Endodermal cell (in vitro differentiated cells): Measurements from ENCODE around the gene KIRREL3. TPM values are rescaled to one million over a fixed set of nuclear protein-coding genes. Genes with fewer than 3 reads are reported as not detected.

Source experiments
- DNase-seq: peaks from one replicate; pipeline ENCODE4 v3.0.0-alpha.2; 2017
- H3K27ac ChIP-seq: 2 replicates; pipeline ENCODE4 v1.5.1; 2013; ENCODE audit warnings: mild to moderate bottlenecking, low read depth, low read length, moderate library complexity
- H3K27me3 ChIP-seq: 2 replicates; pipeline ENCODE4 v1.6.1; 2013; ENCODE audit warnings: mild to moderate bottlenecking, low read length, moderate library complexity; ENCODE audit not compliant: insufficient read depth, control insufficient read depth, poor library complexity, severe bottlenecking
- H3K36me3 ChIP-seq: 2 replicates; pipeline ENCODE4 v1.7.0; 2013; ENCODE audit warnings: mild to moderate bottlenecking, low read length, moderate library complexity; ENCODE audit not compliant: control insufficient read depth, insufficient read depth
- H3K4me1 ChIP-seq: one replicate; pipeline ENCODE4 v1.7.0; 2013; ENCODE audit warnings: low read length; ENCODE audit not compliant: control insufficient read depth, insufficient read depth
- H3K4me3 ChIP-seq: 2 replicates; pipeline ENCODE4 v1.5.1; 2013; ENCODE audit warnings: mild to moderate bottlenecking, low read length, moderate library complexity
- H3K9ac ChIP-seq: 2 replicates; pipeline ENCODE4 v1.6.1; 2013; ENCODE audit warnings: mild to moderate bottlenecking, low read length, moderate library complexity; ENCODE audit not compliant: poor library complexity, severe bottlenecking; ENCODE audit errors: extremely low read depth
- H3K9me3 ChIP-seq: 2 replicates; pipeline ENCODE4 v1.6.1; 2013; ENCODE audit warnings: mild to moderate bottlenecking, low read length, moderate library complexity; ENCODE audit not compliant: control insufficient read depth
- H3K27ac Mint-ChIP-seq: 2 replicates; pipeline ENCODE4 v1.8.0; 2020; ENCODE audit warnings: mixed read lengths
- H3K27me3 Mint-ChIP-seq: 2 replicates; pipeline ENCODE4 v1.8.0; 2021; ENCODE audit warnings: mild to moderate bottlenecking, mixed read lengths; ENCODE audit not compliant: insufficient read depth
- H3K36me3 Mint-ChIP-seq: 2 replicates; pipeline ENCODE4 v1.8.0; 2020; ENCODE audit warnings: low read depth, mixed read lengths
- H3K4me1 Mint-ChIP-seq: 2 replicates; pipeline ENCODE4 v1.8.0; 2020; ENCODE audit warnings: mixed read lengths
- H3K4me3 Mint-ChIP-seq: 2 replicates; pipeline ENCODE4 v1.8.0; 2020; ENCODE audit warnings: mild to moderate bottlenecking, moderate library complexity, mixed read lengths
- H3K9me3 Mint-ChIP-seq: 2 replicates; pipeline ENCODE4 v1.8.0; 2020; ENCODE audit warnings: mild to moderate bottlenecking, mixed read lengths
- CTCF ChIP-seq: fragments of 200-600 bp; sonication (generic); conservative IDR thresholded peaks from 2 replicates; pipeline ENCODE4 v1.5.0; 2021; ENCODE audit warnings: antibody characterized with exemption, mild to moderate bottlenecking
- WGBS, 2 experiments: methylation state at CpG; one replicate each; pipeline versions ENCODE4 v1.1.5 to v1.1.7; 2013; ENCODE audit warnings: missing lambda C conversion rate in 2 of 2, mixed read lengths in 1 of 2; ENCODE audit not compliant: insufficient coverage in 1 of 2, insufficient read length in 1 of 2; 5-methylcytosine and 5-hydroxymethylcytosine counted together
- total RNA-seq, 2 donors: library from RNA; stranded (reverse); fragmentation: NEBNext Ultra II Directional in 1 of 2; extraction: Animal tissue kit (Norgen Biotek cat#: 25700) in 1 of 2; gene quantifications; 2 replicates in 1 of 2; 3 replicates in 1 of 2; pipeline ENCODE4 v1.2.1, GENCODE V29; 2021

KIRREL3 gene
- total RNA-seq, 2 donors from 2014 or later: 1.1 to 1.4 TPM

GRCh38 chr11:126510621-126511370, 489.8 kb downstream of the KIRREL3 start:
- Mint-ChIP-seq H3K9me3 (peaks cover 16% of the 10 kb centered on the region), H3K4me3 (no peak overlapping the region), H3K4me1 (peaks cover 20% of the 10 kb centered on the region), H3K27me3 (peaks cover 8% of the 10 kb centered on the region), H3K27ac (no peak overlapping the region), H3K36me3 (peaks cover 3% of the 10 kb centered on the region)
- no peak overlapping the region for H3K4me3 ChIP-seq
- no peak overlapping the region for H3K9ac ChIP-seq
- TF ChIP-seq CTCF: no peak
- peaks cover 18% of the 10 kb centered on the region for H3K9me3 ChIP-seq
- DNase-seq: peak; percentile 73
- no peaks in the 10 kb centered on the region for H3K27me3 ChIP-seq
- no peaks in the 10 kb centered on the region for H3K36me3 ChIP-seq
- 82 to 84% methylated on average over 3 to 5 of the region's 5 CpGs for WGBS, 2 experiments
- peaks cover 9% of the 10 kb centered on the region for H3K4me1 ChIP-seq
- no peak overlapping the region for H3K27ac ChIP-seq

GRCh38 chr11:126507646-126508045, 492.9 kb downstream of the KIRREL3 start:
- Mint-ChIP-seq H3K4me1 (peaks cover 14% of the 10 kb centered on the region), H3K36me3 (peaks cover 7% of the 10 kb centered on the region), H3K27ac (no peak overlapping the region), H3K4me3 (no peak overlapping the region), H3K9me3 (peaks cover 42% of the 10 kb centered on the region), H3K27me3 (peaks cover 8% of the 10 kb centered on the region)
- TF ChIP-seq CTCF: no peak
- 83% methylated on average over 5 to 8 of the region's 8 CpGs for WGBS, 2 experiments
- H3K36me3 ChIP-seq: no peaks in the 10 kb centered on the region
- peak; percentile 34 for DNase-seq
- no peak overlapping the region for H3K4me3 ChIP-seq
- no peak overlapping the region for H3K9ac ChIP-seq
- H3K4me1 ChIP-seq: no peaks in the 10 kb centered on the region
- peaks cover 43% of the 10 kb centered on the region for H3K9me3 ChIP-seq
- no peaks in the 10 kb centered on the region for H3K27me3 ChIP-seq
- H3K27ac ChIP-seq: no peak overlapping the region

GRCh38 chr11:126506789-126507188, 493.8 kb downstream of the KIRREL3 start:
- Mint-ChIP-seq H3K4me3 (no peak overlapping the region), H3K9me3 (peaks cover 42% of the 10 kb centered on the region), H3K36me3 (peaks cover 7% of the 10 kb centered on the region), H3K4me1 (peaks cover 21% of the 10 kb centered on the region), H3K27ac (no peak overlapping the region), H3K27me3 (peaks cover 8% of the 10 kb centered on the region)
- Histone ChIP-seq H3K4me1 (peaks cover 5% of the 10 kb centered on the region), H3K9me3 (peaks cover 43% of the 10 kb centered on the region), H3K36me3 (no peaks in the 10 kb centered on the region), H3K4me3 (peak overlapping the region; percentile 30), H3K27me3 (no peaks in the 10 kb centered on the region), H3K27ac (no peak overlapping the region), H3K9ac (no peak overlapping the region)
- DNase-seq: no peak
- TF ChIP-seq CTCF: no peak
- 94% methylated on average over 3 of the region's 4 CpGs; no CpG with 5 or more reads in 1 of the 2 experiments for WGBS, 2 experiments
